DMS53 treated with DMSO at 0.1 percent for 48 hours (cell line): ENCODE data around the gene CHM.

Source experiments
- DNase-seq: peaks from one replicate; lab custom pipeline; 2025; ENCODE audit not compliant: unreplicated experiment; lab: John Stamatoyannopoulos, UW

CHM gene

GRCh38 chrX:85907316-85907715 lies 140.0 kb downstream of the CHM start:
- no peak for DNase-seq

- no peak for DNase-seq
These were observed 141.0 kb downstream of the CHM start for GRCh38 chrX:85906399-85906798.

GRCh38 chrX:85905851-85906250 lies 141.5 kb downstream of the CHM start:
- no peak for DNase-seq

- peak; percentile 66 for DNase-seq
These were observed 143.5 kb downstream of the CHM start for GRCh38 chrX:85903692-85904471.

GRCh38 chrX:85897362-85898126 lies 149.8 kb downstream of the CHM start:
- peak; percentile 86 for DNase-seq

GRCh38 chrX:85882601-85883000 lies 164.8 kb downstream of the CHM start:
- DNase-seq = no peak

GRCh38 chrX:85870585-85870984 lies 176.8 kb downstream of the CHM start:
- no peak for DNase-seq

- no peak for DNase-seq
These were observed 182.0 kb downstream of the CHM start for GRCh38 chrX:85865324-85865723.

- DNase-seq = peak; percentile 3
These were observed 187.9 kb downstream of the CHM start for GRCh38 chrX:85859426-85859825.

GRCh38 chrX:85851418-85851817 lies 195.9 kb downstream of the CHM start:
- DNase-seq = peak; percentile 38

- DNase-seq = no peak
These were observed 210.5 kb downstream of the CHM start for GRCh38 chrX:85836868-85837267.

- DNase-seq = peak; percentile 94
These were observed 218.6 kb downstream of the CHM start for GRCh38 chrX:85828771-85829170.

GRCh38 chrX:85815203-85815751 lies 232.1 kb downstream of the CHM start:
- no peak for DNase-seq
